Osteocyte (in vitro differentiated cells): Measurements from ENCODE around the gene ABCC2. TPM values are rescaled to one million over a fixed set of nuclear protein-coding genes. Genes with fewer than 3 reads are reported as not detected.

Source experiments
- DNase-seq: peaks from one replicate; pipeline ENCODE4 v3.0.0; 2021; ENCODE audit warnings: mixed read lengths; ENCODE audit not compliant: unreplicated experiment; ENCODE audit errors: extremely low spot score
- H3K27ac Mint-ChIP-seq: one replicate; pipeline ENCODE4 v1.8.0; 2021; ENCODE audit warnings: mild to moderate bottlenecking, mixed read lengths; ENCODE audit not compliant: unreplicated experiment
- H3K27me3 Mint-ChIP-seq: one replicate; pipeline ENCODE4 v1.8.0; 2021; ENCODE audit warnings: mixed read lengths; ENCODE audit not compliant: unreplicated experiment
- H3K36me3 Mint-ChIP-seq: one replicate; pipeline ENCODE4 v1.8.0; 2021; ENCODE audit warnings: mixed read lengths; ENCODE audit not compliant: unreplicated experiment
- H3K4me1 Mint-ChIP-seq: one replicate; pipeline ENCODE4 v1.8.0; 2021; ENCODE audit warnings: mixed read lengths; ENCODE audit not compliant: unreplicated experiment
- H3K4me3 Mint-ChIP-seq: one replicate; pipeline ENCODE4 v1.8.0; 2021; ENCODE audit warnings: mild to moderate bottlenecking, moderate library complexity, mixed read lengths; ENCODE audit not compliant: unreplicated experiment
- H3K9me3 Mint-ChIP-seq: one replicate; pipeline ENCODE4 v1.8.0; 2021; ENCODE audit warnings: mixed read lengths; ENCODE audit not compliant: unreplicated experiment
- total RNA-seq: library from RNA; stranded (reverse); gene quantifications from 2 replicates; pipeline ENCODE4 v1.2.1, GENCODE V29; 2021
- TF ChIP-seq, protein P1 (sequence below): fragments of 200-600 bp; sonication (generic); IDR thresholded peaks from 2 replicates; pipeline ENCODE4 v1.5.0; 2021; ENCODE audit warnings: antibody characterized with exemption, mild to moderate bottlenecking, moderate library complexity

ABCC2 gene
- total RNA-seq, 1 donor from 2014 or later: 0.24 TPM

DNA sequence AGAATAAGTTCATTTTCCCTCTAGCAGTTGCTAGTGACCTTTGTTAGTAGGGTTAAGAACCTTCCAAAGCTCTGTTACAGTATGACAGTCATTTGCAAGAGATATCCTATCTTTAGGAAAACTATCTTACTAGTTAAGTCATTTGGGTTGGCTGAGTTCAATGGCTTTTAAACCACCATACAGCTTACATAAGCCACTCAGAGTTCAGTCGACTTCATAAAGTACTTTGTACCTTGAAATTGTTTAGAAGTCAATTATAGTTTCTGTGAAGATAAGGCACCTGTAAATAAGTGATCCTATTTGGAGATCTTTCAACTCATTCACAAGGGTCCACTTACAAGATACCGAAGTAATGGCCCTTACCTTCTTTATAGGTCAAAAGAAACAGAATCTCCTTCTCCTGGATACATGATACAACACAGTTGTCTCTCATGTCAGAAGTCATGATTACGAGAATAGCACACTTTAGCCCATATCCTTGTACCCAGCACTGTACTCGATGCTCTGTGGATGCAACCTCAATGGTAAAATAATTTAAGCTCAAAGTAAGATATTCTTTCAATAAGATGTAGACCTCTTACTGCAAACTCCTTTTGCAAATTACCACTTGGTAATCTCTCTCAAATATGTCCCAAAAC, 11.9 kb upstream of the ABCC2 start:
- H3K27me3 Mint-ChIP-seq: no peaks in the 10 kb centered on the region
- H3K4me1 Mint-ChIP-seq: peaks cover 19% of the 10 kb centered on the region
- H3K36me3 Mint-ChIP-seq: no peaks in the 10 kb centered on the region
- no peak for DNase-seq
- TF ChIP-seq, protein P1, sequence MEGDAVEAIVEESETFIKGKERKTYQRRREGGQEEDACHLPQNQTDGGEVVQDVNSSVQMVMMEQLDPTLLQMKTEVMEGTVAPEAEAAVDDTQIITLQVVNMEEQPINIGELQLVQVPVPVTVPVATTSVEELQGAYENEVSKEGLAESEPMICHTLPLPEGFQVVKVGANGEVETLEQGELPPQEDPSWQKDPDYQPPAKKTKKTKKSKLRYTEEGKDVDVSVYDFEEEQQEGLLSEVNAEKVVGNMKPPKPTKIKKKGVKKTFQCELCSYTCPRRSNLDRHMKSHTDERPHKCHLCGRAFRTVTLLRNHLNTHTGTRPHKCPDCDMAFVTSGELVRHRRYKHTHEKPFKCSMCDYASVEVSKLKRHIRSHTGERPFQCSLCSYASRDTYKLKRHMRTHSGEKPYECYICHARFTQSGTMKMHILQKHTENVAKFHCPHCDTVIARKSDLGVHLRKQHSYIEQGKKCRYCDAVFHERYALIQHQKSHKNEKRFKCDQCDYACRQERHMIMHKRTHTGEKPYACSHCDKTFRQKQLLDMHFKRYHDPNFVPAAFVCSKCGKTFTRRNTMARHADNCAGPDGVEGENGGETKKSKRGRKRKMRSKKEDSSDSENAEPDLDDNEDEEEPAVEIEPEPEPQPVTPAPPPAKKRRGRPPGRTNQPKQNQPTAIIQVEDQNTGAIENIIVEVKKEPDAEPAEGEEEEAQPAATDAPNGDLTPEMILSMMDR: no peak
- no peak overlapping the region for H3K4me3 Mint-ChIP-seq
- H3K9me3 Mint-ChIP-seq: no peaks in the 10 kb centered on the region
- H3K27ac Mint-ChIP-seq: no peak overlapping the region

DNA sequence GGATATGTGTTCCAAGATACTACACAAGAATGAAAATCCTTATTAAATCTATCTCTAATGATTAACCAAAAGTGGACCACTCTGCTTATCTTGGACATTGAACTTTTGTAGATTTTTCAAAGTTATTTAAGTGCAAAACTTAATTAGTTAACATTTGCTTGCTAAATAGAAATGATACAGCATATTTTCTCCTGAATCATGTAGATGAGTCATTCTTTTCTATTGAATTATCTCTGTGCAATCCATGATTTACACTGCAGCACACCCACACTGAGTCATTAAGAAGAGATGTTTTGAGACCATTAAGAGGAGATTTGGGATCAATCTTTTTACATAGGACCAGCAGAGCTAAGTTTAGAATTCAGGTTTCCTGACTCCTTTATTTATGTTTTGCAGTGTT, 6.6 kb upstream of the ABCC2 start:
- H3K4me1 Mint-ChIP-seq: peaks cover 50% of the 10 kb centered on the region
- H3K27me3 Mint-ChIP-seq: no peaks in the 10 kb centered on the region
- H3K4me3 Mint-ChIP-seq: no peak overlapping the region
- DNase-seq: no peak
- peak overlapping the region; percentile 28 for H3K27ac Mint-ChIP-seq
- H3K36me3 Mint-ChIP-seq: no peaks in the 10 kb centered on the region
- H3K9me3 Mint-ChIP-seq: no peaks in the 10 kb centered on the region
- TF ChIP-seq, protein P1: no peak

DNA sequence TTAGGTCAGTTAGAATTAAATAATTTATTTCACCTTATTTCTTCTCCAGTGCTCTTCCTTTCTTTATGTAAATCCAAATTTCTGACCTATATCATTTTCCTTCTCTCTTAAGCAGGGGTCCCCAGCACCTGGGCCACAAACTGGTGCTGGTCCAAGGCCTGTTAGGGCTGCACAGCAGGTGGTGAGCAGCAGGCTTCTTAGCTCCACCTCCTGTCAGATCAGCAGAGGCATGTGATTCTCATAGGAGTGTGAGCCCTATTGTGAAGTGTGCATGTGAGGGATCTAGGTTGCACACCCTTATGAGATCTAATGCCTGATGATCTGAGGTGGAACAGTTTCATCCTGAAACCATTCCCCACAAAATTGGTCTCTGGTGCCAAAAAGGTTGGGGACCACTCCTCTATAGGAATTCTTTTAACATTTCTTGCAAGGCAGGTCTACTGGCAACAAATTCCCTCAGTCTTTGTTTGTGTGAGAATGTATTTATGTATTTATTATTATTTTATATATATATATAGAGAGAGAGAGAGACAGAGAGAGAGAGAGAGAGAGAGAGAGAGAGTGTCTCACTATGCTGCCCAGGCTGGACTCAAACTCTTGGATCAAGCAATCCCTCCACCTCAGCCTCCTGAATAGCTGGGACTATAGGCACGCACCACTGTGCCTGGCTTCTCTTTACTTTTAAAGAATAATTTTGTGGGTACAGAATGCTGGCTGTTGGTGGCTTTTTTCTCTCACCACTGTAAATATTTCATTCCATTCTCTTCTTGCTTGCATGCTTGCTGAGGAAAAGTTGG, 4.3 kb upstream of the ABCC2 start:
- H3K9me3 Mint-ChIP-seq: no peaks in the 10 kb centered on the region
- DNase-seq: no peak
- peaks cover 72% of the 10 kb centered on the region for H3K4me1 Mint-ChIP-seq
- H3K27me3 Mint-ChIP-seq: no peaks in the 10 kb centered on the region
- no peaks in the 10 kb centered on the region for H3K36me3 Mint-ChIP-seq
- peak overlapping the region; percentile 88 for H3K27ac Mint-ChIP-seq
- TF ChIP-seq, protein P1: no peak
- H3K4me3 Mint-ChIP-seq: no peak overlapping the region

GRCh38 chr10:99779335-99779734, 3.1 kb upstream of the ABCC2 start:
- peak overlapping the region; percentile 60 for H3K4me3 Mint-ChIP-seq
- TF ChIP-seq, protein P1: no peak
- H3K27ac Mint-ChIP-seq: peak overlapping the region; percentile 88
- DNase-seq: no peak
- H3K4me1 Mint-ChIP-seq: peaks cover 84% of the 10 kb centered on the region
- H3K27me3 Mint-ChIP-seq: no peaks in the 10 kb centered on the region
- no peaks in the 10 kb centered on the region for H3K36me3 Mint-ChIP-seq
- no peaks in the 10 kb centered on the region for H3K9me3 Mint-ChIP-seq

- Mint-ChIP-seq H3K9me3 (no peaks in the 10 kb centered on the region), H3K36me3 (no peaks in the 10 kb centered on the region), H3K27me3 (no peaks in the 10 kb centered on the region), H3K4me3 (no peak overlapping the region), H3K4me1 (peaks cover 83% of the 10 kb centered on the region), H3K27ac (no peak overlapping the region)
- TF ChIP-seq, protein P1: no peak
- no peak for DNase-seq
Measured at GRCh38 chr10:99781734-99782429, 558 bp upstream of the ABCC2 start.
